ENCODE data around the gene PITX2.

Gene PITX2

GRCh38 chr4:110644008-110644407 is 21.1 kb upstream of the PITX2 start:
- no peak for TF ChIP-seq SCRT1 (tag by site-specific recombination; IDR thresholded peaks at IDR 0.05; ENCODE audit: borderline replicate concordance)
- no peak for TF ChIP-seq ZNF521 (tag by site-specific recombination; IDR thresholded peaks at IDR 0.05)
- no peak for TF ChIP-seq ZNF2 (tag by site-specific recombination; IDR thresholded peaks at IDR 0.05)
- TF ChIP-seq MZF1 (tag by site-specific recombination; IDR thresholded peaks at IDR 0.05; ENCODE audit: borderline replicate concordance) = no peak
- TF ChIP-seq ZNF138 (tag by site-specific recombination; IDR thresholded peaks at IDR 0.05; ENCODE audit: borderline replicate concordance) = no peak
- TF ChIP-seq, protein P1, sequence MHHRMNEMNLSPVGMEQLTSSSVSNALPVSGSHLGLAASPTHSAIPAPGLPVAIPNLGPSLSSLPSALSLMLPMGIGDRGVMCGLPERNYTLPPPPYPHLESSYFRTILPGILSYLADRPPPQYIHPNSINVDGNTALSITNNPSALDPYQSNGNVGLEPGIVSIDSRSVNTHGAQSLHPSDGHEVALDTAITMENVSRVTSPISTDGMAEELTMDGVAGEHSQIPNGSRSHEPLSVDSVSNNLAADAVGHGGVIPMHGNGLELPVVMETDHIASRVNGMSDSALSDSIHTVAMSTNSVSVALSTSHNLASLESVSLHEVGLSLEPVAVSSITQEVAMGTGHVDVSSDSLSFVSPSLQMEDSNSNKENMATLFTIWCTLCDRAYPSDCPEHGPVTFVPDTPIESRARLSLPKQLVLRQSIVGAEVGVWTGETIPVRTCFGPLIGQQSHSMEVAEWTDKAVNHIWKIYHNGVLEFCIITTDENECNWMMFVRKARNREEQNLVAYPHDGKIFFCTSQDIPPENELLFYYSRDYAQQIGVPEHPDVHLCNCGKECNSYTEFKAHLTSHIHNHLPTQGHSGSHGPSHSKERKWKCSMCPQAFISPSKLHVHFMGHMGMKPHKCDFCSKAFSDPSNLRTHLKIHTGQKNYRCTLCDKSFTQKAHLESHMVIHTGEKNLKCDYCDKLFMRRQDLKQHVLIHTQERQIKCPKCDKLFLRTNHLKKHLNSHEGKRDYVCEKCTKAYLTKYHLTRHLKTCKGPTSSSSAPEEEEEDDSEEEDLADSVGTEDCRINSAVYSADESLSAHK (tag by site-specific recombination; IDR thresholded peaks at IDR 0.05) = no peak
- no peak for TF ChIP-seq GLIS2 (tag by site-specific recombination; IDR thresholded peaks at IDR 0.05)
- TF ChIP-seq ZNF707 (tag by site-specific recombination; IDR thresholded peaks at IDR 0.05) = no peak
- POLR2A ChIA-PET = no interaction called here
- Histone ChIP-seq H3K4me3 (ENCODE audit: low read depth, low read length) (no peak overlapping the region), H3K9me3 (ENCODE audit: control insufficient read depth, insufficient read depth, low read depth, low read length) (no peaks in the 10 kb centered on the region), H3K36me3 (ENCODE audit: control insufficient read depth in 2 of 2, insufficient read depth in 1 of 2, low read length in 2 of 2) (no peaks in the 10 kb centered on the region), H3K4me1 (ENCODE audit: control insufficient read depth, insufficient read depth, low read length) (peaks cover 3% of the 10 kb centered on the region; the same call in 1 of the 2 replicates), H3K27ac (ENCODE audit: extremely low read depth, low read depth, low read length) (no peak overlapping the region)
- CTCF ChIA-PET = interaction anchor here (0.6 kb wide), 1 partner anchor 28 kb away, joined by 3 read pairs; no protein-coding TSS in a partner anchor

- H3K4me3 ChIP-seq (ENCODE audit: low read depth, low read length) = no peak overlapping the region
- TF ChIP-seq ELK4 (IDR thresholded peaks at IDR 0.05; ENCODE audit: borderline replicate concordance, low read depth, low read length) (no peak), ZNF561 (tag by site-specific recombination; IDR thresholded peaks at IDR 0.05; ENCODE audit: borderline replicate concordance) (no peak), HOXA7 (CRISPR knock-in tag; IDR thresholded peaks at IDR 0.05; ENCODE audit: borderline replicate concordance) (no peak), HIC1 (tag by site-specific recombination; IDR thresholded peaks at IDR 0.05) (no peak), ZNF16 (tag by site-specific recombination; IDR thresholded peaks at IDR 0.05; ENCODE audit: low read depth) (no peak), ZNF362 (tag by site-specific recombination; IDR thresholded peaks at IDR 0.05) (no peak), ZNF837 (tag by site-specific recombination; IDR thresholded peaks at IDR 0.05) (no peak), ZNF473 (tag by site-specific recombination; IDR thresholded peaks at IDR 0.05) (no peak), ZNF155 (tag by site-specific recombination; IDR thresholded peaks at IDR 0.05) (no peak), ZIC2 (tag by site-specific recombination; IDR thresholded peaks at IDR 0.05) (no peak), ZNF560 (tag by site-specific recombination; IDR thresholded peaks at IDR 0.05; ENCODE audit: borderline replicate concordance) (no peak), ZSCAN18 (tag by site-specific recombination; IDR thresholded peaks at IDR 0.05) (no peak), ZNF121 (tag by site-specific recombination; IDR thresholded peaks at IDR 0.05) (no peak), ZNF280C (tag by site-specific recombination; IDR thresholded peaks at IDR 0.05) (no peak)
- H3K4me1 ChIP-seq (ENCODE audit: control insufficient read depth, insufficient read depth, low read length) = peaks cover 3% of the 10 kb centered on the region; the same call in 1 of the 2 replicates
- ChIA-PET POLR2A (no interaction called here), CTCF (no interaction called here)
- H3K27ac ChIP-seq (ENCODE audit: extremely low read depth, low read depth, low read length) = no peak overlapping the region
- H3K36me3 ChIP-seq (ENCODE audit: control insufficient read depth in 2 of 2, insufficient read depth in 1 of 2, low read length in 2 of 2) = no peaks in the 10 kb centered on the region
- no peaks in the 10 kb centered on the region for H3K9me3 ChIP-seq (ENCODE audit: control insufficient read depth, insufficient read depth, low read depth, low read length)
Measured at GRCh38 chr4:110643096-110643495, 20.2 kb upstream of the PITX2 start.
